Heart right ventricle (tissue), 16 donors: Measurements from ENCODE around the gene NT5DC1. TPM values are rescaled to one million over a fixed set of nuclear protein-coding genes. Genes with fewer than 3 reads are reported as not detected.

Experiments used
- ATAC-seq, 8 donors: fragments of 200-7000 bp; cut with Tn5 transposase; one replicate each; pipeline ENCODE4 v1.9.1; 2020; ENCODE audit warnings: mild to moderate bottlenecking in 8 of 8, moderate library complexity in 8 of 8, moderate number of reproducible peaks in 1 of 8
- DNase-seq, 2 donors: peaks; one replicate each; pipeline ENCODE4 v3.0.0-alpha.2; 2020
- H3K27ac ChIP-seq, 10 donors: fragments of 200-600 bp; sonication (generic) in 2 of 10; one replicate each; pipeline versions ENCODE4 v1.5.0 to v1.8.0; 2020 to 2022; ENCODE audit warnings: mild to moderate bottlenecking in 3 of 10
- H3K27me3 ChIP-seq, 7 donors: fragments of 200-600 bp; one replicate each; pipeline ENCODE4 v1.8.0; 2021 to 2022; ENCODE audit warnings: mild to moderate bottlenecking in 2 of 7
- H3K36me3 ChIP-seq, 9 donors: fragments of 200-600 bp; sonication (generic) in 1 of 9; one replicate each; pipeline versions ENCODE4 v1.5.0 to v1.8.0; 2020 to 2022; ENCODE audit warnings: mild to moderate bottlenecking in 2 of 9
- H3K4me1 ChIP-seq, 9 donors: fragments of 200-600 bp; sonication (generic) in 1 of 9; one replicate each; pipeline versions ENCODE4 v1.5.0 to v1.8.0; 2020 to 2022; ENCODE audit warnings: mild to moderate bottlenecking in 4 of 9
- H3K4me3 ChIP-seq, 10 donors: fragments of 200-600 bp; sonication (generic) in 2 of 10; one replicate each; pipeline versions ENCODE4 v1.5.0 to v1.8.0; 2020 to 2022; ENCODE audit warnings: mild to moderate bottlenecking in 7 of 10, moderate library complexity in 2 of 10
- H3K9me3 ChIP-seq, 11 donors: fragments of 200-600 bp in 10 of 11; sonication (generic) in 2 of 11; one replicate each; pipeline versions ENCODE4 v1.5.0 to v1.8.0; 2013 to 2022; ENCODE audit warnings: mild to moderate bottlenecking in 2 of 11, control low read depth in 1 of 11, moderate library complexity in 1 of 11
- WGBS, 2 donors: extraction: QIAGEN DNeasy Blood & Tissue Kit; methylation state at CpG; one replicate each; pipeline ENCODE4 v1.1.7; 2013; ENCODE audit warnings: inconsistent platforms in 1 of 2; 5-methylcytosine and 5-hydroxymethylcytosine counted together
- intact Hi-C, 10 donors: fragments of 100-400 bp; cut with DNase I; formaldehyde crosslinking; loops; one replicate each; pipeline versions ENCODE4 v1.11.1 to v1.14.2; 2022
- polyA plus RNA-seq, 2 donors: library from polyadenylated mRNA; stranded (reverse); fragments of 200-250 nt; gene quantifications; one replicate each; pipeline ENCODE4 v1.2.3, GENCODE V29; 2013
- total RNA-seq, 10 donors: library from RNA; stranded (reverse); fragmentation: NEBNext Ultra II Directional in 3 of 10; extraction: Animal tissue kit (Norgen Biotek cat#: 25700) in 3 of 10; gene quantifications; one replicate each; pipeline versions ENCODE4 v1.2.1 to v1.2.4, GENCODE V29; 2021 to 2023
- TF ChIP-seq, protein P1 (sequence below), 9 donors: fragments of 200-600 bp; sonication (generic) in 2 of 9; IDR thresholded peaks; one replicate each; pipeline versions ENCODE4 v1.5.0 to v1.8.0; 2021 to 2022; ENCODE audit warnings: antibody characterized with exemption in 9 of 9, mild to moderate bottlenecking in 5 of 9, moderate library complexity in 1 of 9
- donor health status: Arrhythmogenic right ventricular cardiomyopathy.
- donor health status: ischemic (EF 13 %, LVEDD 7.1; RV severe dilation, severe dysfunction).
- donor health status: healthy with polysubstance abuse.
- donor health status: DM: no; HTN: yes; CAD: no.
- donor health status: DM: no; HTN: no; CAD: no.
- donor health status: ischemic (EF 25% LVEDD 6.9; RV normal size, moderate dysfunction).
- donor health status: ischemic (EF 25% LVEDD 5.7; RV mildly dilated, moderate dysfunction).
- donor health status: healthy.
- donor health status: DM: yes; HTN: yes; CAD: no.
- donor health status: Ischemic cardiomyopathy.
- donor health status: ischemic (EF 35%, LVEDD 5.7; RV mildly dilated, moderate dysfunction).
- donor health status: nonischemic (EF 11% LVEDD 7.7; RV severe dilation, severe dysfunction).
- donor health status: DM: yes; HTN: yes; CAD: no.
- donor health status: PGD.
- donor health status: ischemic (EF 29% LVEDD 5.4; RV normal size, mild dysfunction).
- donor health status: nonischemic (EF 23%, LVEDD 6.1; RV moderate dilation, normal function).

NT5DC1 gene
- total and polyA plus RNA-seq, 12 donors: 5.9 to 69.7 (median 57.3) TPM

DNA sequence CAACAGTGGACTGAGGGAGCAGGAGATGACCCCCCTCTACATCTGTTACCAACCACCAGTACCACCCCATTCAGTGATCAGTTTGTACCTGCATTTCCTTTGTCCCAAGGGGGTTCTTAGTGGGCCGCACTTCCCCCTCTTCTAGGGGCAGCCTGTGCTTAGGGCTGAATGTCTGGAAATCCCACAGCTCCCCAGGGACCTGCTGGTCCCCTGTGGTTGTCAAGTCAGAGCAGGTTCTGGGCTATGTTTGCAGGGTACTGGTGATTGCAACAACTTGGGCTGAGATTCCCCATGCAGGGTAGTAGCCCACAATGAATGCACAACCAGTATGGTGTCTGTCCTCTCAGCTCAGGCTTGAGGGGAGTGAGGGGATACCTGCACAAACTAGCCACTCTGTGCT, 64.9 kb downstream of the NT5DC1 start:
- no peak overlapping the region for H3K4me3 ChIP-seq
- H3K36me3 ChIP-seq: peaks cover 0 to 13% (median 0%) of the 10 kb centered on the region in 9 donors
- DNase-seq: no peak
- ATAC-seq: peak in 1 of 8 donors; percentile 49
- peaks cover 0 to 41% (median 3%) of the 10 kb centered on the region in 11 donors for H3K9me3 ChIP-seq
- TF ChIP-seq, protein P1, sequence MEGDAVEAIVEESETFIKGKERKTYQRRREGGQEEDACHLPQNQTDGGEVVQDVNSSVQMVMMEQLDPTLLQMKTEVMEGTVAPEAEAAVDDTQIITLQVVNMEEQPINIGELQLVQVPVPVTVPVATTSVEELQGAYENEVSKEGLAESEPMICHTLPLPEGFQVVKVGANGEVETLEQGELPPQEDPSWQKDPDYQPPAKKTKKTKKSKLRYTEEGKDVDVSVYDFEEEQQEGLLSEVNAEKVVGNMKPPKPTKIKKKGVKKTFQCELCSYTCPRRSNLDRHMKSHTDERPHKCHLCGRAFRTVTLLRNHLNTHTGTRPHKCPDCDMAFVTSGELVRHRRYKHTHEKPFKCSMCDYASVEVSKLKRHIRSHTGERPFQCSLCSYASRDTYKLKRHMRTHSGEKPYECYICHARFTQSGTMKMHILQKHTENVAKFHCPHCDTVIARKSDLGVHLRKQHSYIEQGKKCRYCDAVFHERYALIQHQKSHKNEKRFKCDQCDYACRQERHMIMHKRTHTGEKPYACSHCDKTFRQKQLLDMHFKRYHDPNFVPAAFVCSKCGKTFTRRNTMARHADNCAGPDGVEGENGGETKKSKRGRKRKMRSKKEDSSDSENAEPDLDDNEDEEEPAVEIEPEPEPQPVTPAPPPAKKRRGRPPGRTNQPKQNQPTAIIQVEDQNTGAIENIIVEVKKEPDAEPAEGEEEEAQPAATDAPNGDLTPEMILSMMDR (IDR thresholded peaks at IDR 0.05): no peak
- H3K27me3 ChIP-seq: no peaks in the 10 kb centered on the region
- WGBS, 2 donors: 94 to 97% methylated on average over 1 of the region's 1 CpG
- H3K4me1 ChIP-seq: peaks cover 0 to 13% (median 5%) of the 10 kb centered on the region in 9 donors
- intact Hi-C loops: no loop called here
- no peak overlapping the region for H3K27ac ChIP-seq

DNA sequence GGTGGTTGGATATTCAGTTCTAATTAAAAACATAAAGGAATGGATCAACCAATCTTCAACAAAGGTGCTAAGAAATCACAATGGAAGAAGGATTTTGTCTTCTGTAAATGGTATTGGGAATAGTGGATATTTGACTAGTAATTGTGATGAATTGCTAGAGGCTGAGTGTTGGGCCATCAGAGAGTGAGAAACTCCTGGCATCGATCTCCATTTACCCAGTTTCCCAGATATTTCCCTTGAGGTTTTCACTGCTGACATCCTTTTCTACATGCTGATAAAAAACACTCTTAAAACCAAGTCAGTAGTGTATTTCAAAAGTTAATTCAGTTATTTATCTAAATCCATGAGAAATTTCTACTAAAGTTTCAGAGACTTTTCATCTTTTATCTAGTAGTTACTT, 65.7 kb downstream of the NT5DC1 start:
- TF ChIP-seq, protein P1 (IDR thresholded peaks at IDR 0.05): no peak
- DNase-seq: no peak
- Histone ChIP-seq H3K27ac (peak overlapping the region in 2 of 10 donors; percentile 19 to 33), H3K36me3 (peaks cover 0 to 13% (median 0%) of the 10 kb centered on the region in 9 donors), H3K4me3 (no peak overlapping the region), H3K4me1 (peaks cover 0 to 13% (median 5%) of the 10 kb centered on the region in 9 donors), H3K9me3 (peaks cover 0 to 41% (median 3%) of the 10 kb centered on the region in 11 donors), H3K27me3 (no peaks in the 10 kb centered on the region)
- 69 to 75% methylated on average over 1 of the region's 1 CpG for WGBS, 2 donors
- peak in 1 of 8 donors; percentile 21 for ATAC-seq
- intact Hi-C loops: no loop called here

DNA sequence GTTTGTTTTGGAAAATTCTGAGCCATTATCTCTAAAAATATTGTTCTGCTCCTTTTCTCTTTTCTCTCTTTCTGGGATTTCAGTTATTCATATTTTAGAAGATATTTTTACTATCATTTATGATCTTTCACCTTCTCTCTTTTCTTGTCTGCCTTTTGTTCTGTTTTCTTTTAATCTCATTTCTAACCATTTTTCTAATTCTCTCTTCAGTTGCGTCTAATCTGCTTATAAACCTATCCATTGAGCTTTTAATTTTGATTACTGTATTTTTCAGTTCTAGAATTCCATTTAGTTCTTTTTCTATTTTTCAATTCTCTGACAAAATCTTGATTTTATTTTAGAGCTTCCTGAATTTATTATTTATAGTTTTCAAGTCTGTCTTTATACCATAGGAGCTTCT, 67.5 kb downstream of the NT5DC1 start:
- DNase-seq (no peak), ATAC-seq (no peak)
- WGBS, 2 donors: 96 to 98% methylated on average over 1 of the region's 1 CpG
- Histone ChIP-seq H3K4me1 (peaks cover 0 to 13% (median 5%) of the 10 kb centered on the region in 9 donors), H3K27ac (no peak overlapping the region), H3K36me3 (peaks cover 0 to 15% (median 0%) of the 10 kb centered on the region in 9 donors), H3K27me3 (no peaks in the 10 kb centered on the region), H3K4me3 (no peak overlapping the region), H3K9me3 (peaks cover 0 to 40% (median 3%) of the 10 kb centered on the region in 11 donors)
- intact Hi-C loops: no loop called here
- TF ChIP-seq, protein P1 (IDR thresholded peaks at IDR 0.05): no peak

DNA sequence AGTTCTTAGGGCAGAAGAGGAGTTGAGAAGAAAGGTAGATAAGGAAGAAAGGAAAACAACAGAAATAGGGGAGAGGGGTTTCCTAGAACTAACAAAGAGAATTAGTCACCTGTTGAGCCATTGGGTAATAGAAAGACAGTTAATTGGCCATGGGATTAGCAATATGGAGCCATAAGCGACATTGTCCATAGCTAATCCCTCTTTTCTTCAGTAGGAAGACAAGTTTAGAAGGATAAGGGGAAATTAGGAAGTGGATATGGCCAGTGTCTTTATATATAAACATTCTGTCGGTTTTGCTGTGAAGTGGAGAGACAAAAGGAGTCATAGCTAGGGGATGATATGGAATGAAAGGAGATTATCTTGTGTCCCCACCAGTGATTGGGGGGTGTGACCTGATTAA, 69.2 kb downstream of the NT5DC1 start:
- Histone ChIP-seq H3K27me3 (no peaks in the 10 kb centered on the region), H3K9me3 (peaks cover 0 to 37% (median 3%) of the 10 kb centered on the region in 11 donors), H3K4me3 (no peak overlapping the region), H3K4me1 (peaks cover 0 to 13% (median 6%) of the 10 kb centered on the region in 9 donors), H3K27ac (no peak overlapping the region), H3K36me3 (peaks cover 0 to 32% (median 0%) of the 10 kb centered on the region in 9 donors)
- TF ChIP-seq, protein P1 (IDR thresholded peaks at IDR 0.05): no peak
- DNase-seq: no peak
- WGBS, 2 donors: 88 to 89% methylated on average over 2 of the region's 2 CpGs
- ATAC-seq: no peak
- intact Hi-C loops: no loop called here
